HG03064 (cell line): ENCODE results near the gene MX1.

Source experiments
- ATAC-seq: cut with Tn5 transposase; IDR thresholded peaks from one replicate; pipeline ENCODE4 v1.9.1; 2021; ENCODE audit warnings: low read depth; ENCODE audit not compliant: unreplicated experiment

MX1 gene

GRCh38 chr21:41429925-41430491 lies 4.0 kb downstream of the MX1 start:
- ATAC-seq, result no peak

DNA sequence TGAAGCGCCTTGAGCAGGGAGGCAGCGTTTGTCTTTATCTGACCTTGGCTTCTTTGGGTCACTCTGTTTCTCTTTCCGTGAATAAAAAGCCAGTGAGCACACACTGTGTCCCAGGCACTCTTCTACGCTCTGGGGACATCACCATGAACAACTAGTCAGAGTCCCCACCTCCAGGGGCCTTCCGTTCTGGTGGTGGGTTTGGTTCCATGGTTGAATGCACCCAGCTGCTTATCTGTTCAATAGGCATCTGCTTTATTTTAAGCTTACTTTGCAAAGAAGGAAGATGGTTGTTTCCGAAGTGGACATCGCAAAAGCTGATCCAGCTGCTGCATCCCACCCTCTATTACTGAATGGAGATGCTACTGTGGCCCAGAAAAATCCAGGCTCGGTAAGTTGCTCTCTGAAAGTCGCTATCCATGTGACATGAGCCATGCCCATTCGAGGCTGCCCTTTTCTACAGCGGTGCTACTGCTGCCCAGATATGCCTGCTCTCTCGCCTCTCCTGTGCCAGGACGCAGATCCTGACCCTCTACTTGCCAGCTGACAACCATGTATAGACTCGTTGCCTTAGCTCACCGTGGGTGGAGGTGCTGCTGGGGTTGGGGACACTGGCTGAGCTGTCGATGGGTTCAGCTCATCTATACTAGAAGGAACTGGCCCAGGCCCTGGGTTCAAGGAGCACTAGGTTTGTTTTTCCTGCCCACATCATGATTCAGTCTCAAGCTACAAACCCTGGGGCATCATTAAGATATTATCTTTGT lies 5.9 kb downstream of the MX1 start:
- ATAC-seq, result no peak

DNA sequence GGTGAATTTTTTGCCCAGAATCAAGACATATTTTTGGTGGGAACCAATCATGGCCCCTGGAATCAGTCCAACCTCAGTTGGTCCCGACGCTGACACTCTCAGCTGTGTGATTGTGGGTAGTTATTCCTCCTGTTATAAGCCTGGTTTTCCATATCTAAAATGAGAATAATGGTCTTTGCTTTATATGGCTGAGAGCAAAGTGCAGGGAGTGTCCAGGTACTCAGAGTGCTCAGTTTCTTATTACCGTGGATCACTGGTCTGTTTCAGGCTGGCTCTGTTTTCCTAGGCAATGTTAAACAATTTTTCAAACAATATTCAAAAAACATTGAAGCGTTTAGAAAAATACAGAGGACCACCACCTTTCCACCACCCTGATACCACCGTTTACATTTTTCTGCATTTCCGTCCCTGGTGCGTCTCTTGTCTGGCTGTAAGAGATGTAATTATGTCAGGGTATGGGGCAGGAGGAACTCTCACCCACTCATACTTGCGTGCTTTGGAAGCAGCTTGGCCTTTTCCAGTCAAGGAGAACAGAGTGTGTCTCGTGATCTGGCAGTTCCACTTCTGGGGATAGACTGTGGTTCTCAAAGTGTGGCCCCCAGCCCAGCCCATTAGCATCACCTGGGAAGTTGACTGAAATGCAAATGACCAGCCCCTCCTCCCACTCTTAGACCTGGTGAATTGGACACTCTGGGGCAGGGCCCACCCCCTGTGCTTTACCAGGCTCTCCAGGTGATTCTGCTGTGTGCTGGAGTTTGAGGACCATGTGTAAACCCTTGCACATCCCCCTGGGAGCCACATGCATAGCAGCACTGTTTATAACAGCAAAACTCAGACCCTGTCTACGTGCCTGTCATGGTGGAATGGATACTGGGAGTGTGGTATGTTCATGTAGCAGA lies 6.8 kb downstream of the MX1 start:
- no peak for ATAC-seq

GRCh38 chr21:41433566-41433965 lies 7.5 kb downstream of the MX1 start:
- ATAC-seq, result no peak

- no peak for ATAC-seq
Observed at GRCh38 chr21:41435706-41436105, 9.7 kb downstream of the MX1 start.

DNA sequence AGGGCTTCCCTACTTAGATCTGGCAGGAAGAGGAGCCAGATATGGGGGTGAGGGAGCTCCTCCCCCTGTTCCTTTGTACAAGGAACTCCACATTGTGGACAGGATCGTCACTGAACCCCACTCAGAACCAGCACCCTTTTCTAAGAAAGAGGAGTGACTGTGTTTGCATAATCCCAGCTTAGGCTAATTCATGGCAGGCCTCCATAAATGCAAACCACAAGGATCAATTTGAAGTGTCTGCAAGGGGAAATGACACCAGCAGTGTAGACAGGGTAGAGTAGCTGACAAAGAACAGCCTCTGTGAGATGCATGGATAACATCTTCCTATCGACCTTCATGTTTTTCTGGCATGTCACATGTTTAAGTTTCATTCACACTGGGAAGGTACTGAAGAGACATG lies 11.7 kb downstream of the MX1 start:
- ATAC-seq, result no peak

DNA sequence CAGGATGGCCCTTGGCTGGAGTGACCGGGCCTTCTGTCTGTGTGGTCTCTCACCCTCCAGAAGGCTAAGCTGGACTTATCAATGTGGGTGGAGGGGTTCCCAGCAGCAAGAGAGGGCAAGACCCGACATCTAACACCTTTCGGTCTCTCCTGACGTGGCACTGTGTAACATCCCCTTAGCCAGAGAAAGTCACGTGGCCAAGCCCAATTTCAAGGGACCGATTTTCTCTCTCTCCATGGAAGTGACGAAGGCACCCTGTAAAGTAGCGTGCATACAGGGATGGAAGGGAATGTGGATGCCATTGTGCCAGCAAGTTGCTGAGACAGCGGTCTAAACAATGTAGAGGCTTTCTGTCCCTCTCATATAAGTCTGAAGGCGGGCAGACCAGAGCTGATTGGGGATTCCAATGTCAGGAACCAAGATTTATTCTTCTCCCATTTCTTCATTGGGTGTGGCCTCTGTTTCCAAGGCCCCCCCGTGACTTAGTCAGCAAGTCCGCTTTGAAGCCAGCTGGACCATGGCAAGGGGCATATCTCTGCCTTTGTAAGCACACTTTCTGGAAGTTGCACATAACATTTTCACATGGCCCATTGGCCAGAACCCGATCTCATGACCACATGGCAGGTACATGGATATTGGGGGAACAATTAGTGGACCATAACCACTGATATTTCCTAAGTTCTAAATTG lies 12.5 kb downstream of the MX1 start:
- no peak for ATAC-seq

- no peak for ATAC-seq
Observed at GRCh38 chr21:41439248-41439647, 13.2 kb downstream of the MX1 start.

- no peak for ATAC-seq
Observed at GRCh38 chr21:41441546-41441945, 15.5 kb downstream of the MX1 start.

DNA sequence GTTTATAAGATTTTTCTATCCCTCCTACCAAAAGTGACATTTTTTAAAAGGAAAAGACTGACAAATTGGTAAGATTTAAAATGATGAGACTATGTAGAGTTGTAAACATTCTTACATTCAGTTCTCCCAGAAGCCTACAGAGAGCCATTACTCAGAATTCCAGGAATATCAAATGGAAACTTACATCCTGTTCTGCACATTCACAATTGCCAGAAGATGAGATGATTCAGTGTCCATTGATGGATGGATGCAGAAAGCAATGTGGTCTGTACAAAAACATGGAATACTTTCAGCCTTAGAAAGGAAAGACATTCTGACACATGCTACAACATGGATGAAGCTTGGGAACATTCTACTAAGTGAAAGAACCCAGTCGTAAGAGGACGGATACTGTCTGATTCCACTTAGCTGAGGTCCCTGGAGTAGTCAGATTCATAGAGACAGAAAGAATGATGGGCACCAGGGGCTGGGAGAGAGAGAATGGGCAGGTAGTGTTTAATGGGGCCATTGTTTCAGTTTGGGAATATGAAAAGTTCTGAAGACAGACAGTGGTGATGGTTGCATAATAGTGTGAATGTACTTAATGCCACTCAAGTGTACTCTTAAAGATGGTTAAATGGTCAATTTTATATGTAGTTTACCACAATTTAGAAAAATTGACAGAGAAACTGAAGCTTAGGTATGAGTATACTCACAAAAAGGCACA lies 16.6 kb downstream of the MX1 start:
- no peak for ATAC-seq

DNA sequence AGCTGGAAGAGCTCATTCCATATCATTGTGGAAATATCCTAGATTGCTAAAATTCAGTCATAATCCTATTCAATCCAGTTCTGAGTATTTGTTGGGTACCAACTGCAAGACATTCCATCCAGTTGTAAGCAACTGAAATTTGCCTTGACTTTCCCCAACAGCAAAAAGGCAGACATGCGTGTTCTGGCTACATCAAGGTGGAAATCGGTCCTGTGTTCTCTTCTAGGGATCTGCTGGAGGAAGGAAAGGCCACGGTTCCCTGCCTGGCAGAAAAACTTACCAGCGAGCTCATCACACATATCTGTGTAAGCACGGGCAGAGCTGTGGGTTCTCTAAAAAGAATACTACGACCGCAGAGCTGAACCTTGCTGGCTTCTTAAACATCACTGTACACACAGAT lies 17.5 kb downstream of the MX1 start:
- no peak for ATAC-seq

DNA sequence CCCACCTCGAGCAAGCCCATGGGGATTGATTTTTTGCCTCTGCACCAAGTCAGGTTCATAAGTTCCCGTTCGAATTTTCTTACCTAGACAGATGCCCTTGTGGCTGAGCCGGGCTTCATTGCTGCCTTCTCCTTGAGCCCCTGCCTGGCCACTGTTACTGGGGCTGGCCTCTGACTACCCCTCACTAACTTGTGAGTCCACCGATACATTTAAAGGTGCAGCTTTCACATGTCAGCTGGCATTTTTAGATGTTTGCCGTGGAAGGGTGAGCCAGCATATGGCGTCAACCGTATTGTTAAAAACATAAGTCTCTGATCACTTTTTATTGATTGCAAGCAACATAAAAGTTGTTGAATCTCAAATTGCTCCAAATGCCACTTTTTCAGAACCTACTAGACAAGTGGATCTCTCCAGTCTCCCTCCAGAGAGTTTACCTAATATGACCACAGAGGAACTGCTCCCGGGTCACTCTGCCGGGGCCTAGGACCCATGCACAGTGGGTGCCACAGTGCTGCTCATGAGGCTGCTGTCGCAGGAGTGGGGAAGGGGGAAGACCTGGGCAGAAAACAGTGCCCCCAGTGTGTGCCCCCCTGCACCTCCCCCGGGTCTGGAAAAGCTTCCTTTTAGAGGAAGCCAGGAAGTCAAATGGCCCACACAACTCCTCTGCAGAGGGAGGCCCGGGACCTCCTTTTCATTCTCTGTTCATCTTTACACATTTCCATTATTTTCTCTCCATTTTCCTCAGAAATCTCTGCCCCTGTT lies 18.8 kb downstream of the MX1 start:
- ATAC-seq, result no peak

GRCh38 chr21:41445465-41445862 lies 19.4 kb downstream of the MX1 start:
- no peak for ATAC-seq

- no peak for ATAC-seq
Observed at GRCh38 chr21:41446586-41446985, 20.5 kb downstream of the MX1 start.

GRCh38 chr21:41447356-41447755 lies 21.3 kb downstream of the MX1 start:
- ATAC-seq, result no peak

DNA sequence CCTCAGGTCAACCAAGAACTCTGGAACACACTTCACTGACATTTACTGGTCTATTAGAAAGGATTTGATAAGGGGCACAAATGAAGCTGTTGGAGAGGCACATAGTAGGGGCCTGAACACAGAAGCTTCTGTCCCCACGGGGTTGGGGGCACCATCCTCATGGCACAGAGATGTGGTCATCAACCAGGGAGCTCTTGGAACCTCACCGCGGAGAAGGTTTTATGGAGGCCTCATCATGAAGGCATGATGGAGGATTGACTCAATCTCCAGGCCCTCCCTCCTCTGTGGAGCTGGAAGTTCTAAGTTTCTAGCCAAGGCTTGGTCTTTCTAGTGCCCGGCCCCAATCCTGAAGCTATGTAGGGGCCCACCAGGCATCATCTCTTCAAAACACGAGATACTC lies 23.6 kb downstream of the MX1 start:
- no peak for ATAC-seq

- no peak for ATAC-seq
Observed at GRCh38 chr21:41451753-41452676, 26.0 kb downstream of the MX1 start.

DNA sequence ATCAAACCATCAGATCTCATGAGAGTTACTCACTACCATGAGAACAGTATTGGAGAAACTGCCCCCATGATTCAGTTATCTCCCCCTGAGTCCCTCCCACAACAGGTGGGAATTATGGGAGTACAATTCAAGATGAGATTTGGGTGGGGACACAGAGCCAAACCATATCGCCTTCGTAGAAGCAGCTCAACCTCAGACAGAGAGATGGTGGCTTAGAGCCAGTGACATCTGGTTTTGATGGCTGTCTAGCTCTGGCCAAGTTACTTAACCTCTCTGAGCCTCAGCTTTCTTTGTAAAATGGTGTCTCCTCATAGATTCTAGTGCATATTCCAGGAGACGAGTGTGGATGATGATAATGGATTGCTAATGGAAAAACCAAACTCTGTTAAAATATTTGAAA lies 27.2 kb downstream of the MX1 start:
- ATAC-seq, result no peak

DNA sequence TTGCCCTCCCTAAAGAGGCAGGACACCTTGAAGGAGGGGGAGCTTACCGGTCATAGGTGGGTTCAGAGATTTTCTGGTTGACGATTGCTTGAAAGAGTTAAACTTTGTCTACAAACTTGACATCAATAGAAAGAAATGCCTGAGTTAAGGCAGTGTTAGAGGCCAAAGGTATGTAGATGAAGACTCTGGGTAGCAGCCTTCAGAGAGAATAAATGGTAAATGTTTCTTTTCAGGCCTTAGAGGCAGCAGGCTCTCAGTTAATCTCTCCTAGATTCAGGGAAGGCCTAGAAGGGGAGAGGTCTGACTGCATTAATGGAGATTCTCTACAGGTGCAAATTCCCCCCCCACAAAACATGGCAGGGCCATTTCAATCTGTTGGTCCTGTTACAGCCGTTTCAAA lies 27.7 kb downstream of the MX1 start:
- ATAC-seq, result no peak
